Panc1 (cell line): ENCODE results near the gene C12orf57.

Experiments
- TF ChIP-seq, protein P1 (sequence below): fragments of 450-650 bp; IDR thresholded peaks from 2 replicates; pipeline ENCODE4 v1.5.1; 2017; ENCODE audit warnings: mild to moderate bottlenecking
- TF ChIP-seq, protein P2 (sequence below), 2 experiments: IDR thresholded peaks; 2 replicates each; pipeline ENCODE4 v1.6.1; 2011 to 2012; ENCODE audit warnings: low read depth in 2 of 2, control low read depth in 1 of 2, low read length in 1 of 2, mild to moderate bottlenecking in 1 of 2, moderate library complexity in 1 of 2; ENCODE audit not compliant: insufficient read depth in 1 of 2

DNA sequence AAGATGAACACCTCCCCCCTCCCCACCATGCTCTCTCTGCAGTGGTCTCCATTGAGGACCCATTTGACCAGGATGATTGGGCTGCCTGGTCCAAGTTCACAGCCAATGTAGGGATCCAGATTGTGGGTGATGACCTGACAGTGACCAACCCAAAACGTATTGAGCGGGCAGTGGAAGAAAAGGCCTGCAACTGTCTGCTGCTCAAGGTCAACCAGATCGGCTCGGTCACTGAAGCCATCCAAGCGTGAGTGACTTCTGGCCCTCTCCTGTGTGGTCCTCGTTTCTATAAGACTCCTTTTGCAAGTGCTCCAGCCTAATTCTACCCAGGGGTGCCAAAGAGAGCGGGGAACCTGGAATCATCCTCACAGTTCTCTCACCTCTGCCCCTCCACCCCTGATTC lies 22.3 kb upstream of the C12orf57 start:
- TF ChIP-seq, protein P1, sequence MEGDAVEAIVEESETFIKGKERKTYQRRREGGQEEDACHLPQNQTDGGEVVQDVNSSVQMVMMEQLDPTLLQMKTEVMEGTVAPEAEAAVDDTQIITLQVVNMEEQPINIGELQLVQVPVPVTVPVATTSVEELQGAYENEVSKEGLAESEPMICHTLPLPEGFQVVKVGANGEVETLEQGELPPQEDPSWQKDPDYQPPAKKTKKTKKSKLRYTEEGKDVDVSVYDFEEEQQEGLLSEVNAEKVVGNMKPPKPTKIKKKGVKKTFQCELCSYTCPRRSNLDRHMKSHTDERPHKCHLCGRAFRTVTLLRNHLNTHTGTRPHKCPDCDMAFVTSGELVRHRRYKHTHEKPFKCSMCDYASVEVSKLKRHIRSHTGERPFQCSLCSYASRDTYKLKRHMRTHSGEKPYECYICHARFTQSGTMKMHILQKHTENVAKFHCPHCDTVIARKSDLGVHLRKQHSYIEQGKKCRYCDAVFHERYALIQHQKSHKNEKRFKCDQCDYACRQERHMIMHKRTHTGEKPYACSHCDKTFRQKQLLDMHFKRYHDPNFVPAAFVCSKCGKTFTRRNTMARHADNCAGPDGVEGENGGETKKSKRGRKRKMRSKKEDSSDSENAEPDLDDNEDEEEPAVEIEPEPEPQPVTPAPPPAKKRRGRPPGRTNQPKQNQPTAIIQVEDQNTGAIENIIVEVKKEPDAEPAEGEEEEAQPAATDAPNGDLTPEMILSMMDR: no peak
- TF ChIP-seq, protein P2, sequence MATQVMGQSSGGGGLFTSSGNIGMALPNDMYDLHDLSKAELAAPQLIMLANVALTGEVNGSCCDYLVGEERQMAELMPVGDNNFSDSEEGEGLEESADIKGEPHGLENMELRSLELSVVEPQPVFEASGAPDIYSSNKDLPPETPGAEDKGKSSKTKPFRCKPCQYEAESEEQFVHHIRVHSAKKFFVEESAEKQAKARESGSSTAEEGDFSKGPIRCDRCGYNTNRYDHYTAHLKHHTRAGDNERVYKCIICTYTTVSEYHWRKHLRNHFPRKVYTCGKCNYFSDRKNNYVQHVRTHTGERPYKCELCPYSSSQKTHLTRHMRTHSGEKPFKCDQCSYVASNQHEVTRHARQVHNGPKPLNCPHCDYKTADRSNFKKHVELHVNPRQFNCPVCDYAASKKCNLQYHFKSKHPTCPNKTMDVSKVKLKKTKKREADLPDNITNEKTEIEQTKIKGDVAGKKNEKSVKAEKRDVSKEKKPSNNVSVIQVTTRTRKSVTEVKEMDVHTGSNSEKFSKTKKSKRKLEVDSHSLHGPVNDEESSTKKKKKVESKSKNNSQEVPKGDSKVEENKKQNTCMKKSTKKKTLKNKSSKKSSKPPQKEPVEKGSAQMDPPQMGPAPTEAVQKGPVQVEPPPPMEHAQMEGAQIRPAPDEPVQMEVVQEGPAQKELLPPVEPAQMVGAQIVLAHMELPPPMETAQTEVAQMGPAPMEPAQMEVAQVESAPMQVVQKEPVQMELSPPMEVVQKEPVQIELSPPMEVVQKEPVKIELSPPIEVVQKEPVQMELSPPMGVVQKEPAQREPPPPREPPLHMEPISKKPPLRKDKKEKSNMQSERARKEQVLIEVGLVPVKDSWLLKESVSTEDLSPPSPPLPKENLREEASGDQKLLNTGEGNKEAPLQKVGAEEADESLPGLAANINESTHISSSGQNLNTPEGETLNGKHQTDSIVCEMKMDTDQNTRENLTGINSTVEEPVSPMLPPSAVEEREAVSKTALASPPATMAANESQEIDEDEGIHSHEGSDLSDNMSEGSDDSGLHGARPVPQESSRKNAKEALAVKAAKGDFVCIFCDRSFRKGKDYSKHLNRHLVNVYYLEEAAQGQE (IDR thresholded peaks at IDR 0.05; ENCODE audit: insufficient read depth in 1 of 2, low read depth in 2 of 2, low read length in 1 of 2): no peak
